Hippocampal formation (tissue), 2 donors: Measurements from ENCODE around the gene FHOD1.

Source experiments
- DNase-seq, 2 donors: peaks; one replicate each; lab custom pipeline; 2025; lab: John Stamatoyannopoulos, UW

FHOD1 gene

DNA sequence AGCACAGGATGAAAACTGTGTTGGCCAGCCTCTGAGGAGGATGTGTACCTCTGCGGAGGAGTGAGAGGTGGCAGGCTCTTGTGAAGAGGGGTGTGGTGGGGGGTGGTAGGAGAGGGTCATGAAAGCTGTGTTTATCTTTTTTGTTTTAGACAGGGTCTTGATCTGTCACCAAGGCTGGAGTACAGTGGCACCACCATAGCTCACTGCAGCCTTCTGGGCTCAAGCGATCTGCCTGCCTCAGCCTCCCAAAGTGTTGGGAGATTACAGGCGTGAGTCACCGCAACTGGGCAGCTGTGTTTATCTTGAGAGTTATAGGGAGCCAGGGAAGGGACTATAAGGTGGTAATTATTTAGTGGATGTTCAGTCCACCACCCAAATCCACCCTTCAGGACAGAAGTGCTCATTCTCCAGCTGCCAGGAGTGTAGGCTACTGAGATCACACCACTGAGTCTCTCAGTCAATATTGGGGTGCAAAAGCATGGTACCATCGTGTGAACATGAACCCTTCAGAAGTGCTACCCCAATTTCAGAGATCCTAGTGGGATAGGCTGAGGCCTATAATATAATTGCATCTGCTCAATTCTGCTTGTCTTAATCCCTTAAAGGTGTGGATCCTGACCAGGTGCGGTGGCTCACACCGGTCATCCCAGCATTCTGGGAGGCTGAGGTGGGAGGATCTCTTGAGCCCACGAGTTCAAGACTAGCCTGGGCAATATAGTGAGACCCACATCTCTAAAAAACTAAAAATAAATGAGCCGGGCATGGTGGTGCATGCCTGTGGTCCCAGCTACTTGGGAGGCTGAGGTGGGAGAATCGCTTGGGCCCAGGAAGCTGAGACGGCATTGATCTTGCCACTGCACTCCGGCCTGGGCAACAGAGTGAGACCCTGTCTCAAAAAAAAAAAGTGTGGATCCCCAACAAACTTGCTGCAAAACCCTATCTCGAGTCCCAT, 56.6 kb downstream of the FHOD1 start:
- DNase-seq: no peak

DNA sequence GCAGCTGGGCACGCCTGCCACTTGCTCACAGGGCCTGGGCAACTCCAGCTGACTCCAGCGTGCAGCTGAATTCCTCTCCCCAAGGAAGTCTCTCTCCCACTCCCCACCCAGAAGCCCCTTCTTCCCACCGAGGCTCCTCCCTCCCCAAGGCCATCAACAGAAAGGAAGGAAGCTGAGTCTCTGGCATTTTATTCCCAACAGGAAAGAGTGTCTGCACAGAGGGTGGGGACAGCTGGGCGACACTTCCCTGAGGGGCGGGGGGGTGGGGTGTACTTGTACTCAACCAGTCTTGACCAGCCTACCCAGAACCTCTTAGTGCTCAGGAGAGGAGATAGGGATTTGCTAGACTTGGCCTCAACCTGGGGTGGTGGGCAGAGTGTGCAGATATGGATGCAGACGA, 57.2 kb downstream of the FHOD1 start, which contains the start of gene EXOC3L1:
EXOC3L1 (minus strand) TSS at position 96 of the 400 bp plus-strand sequence. CDS start 460 bp downstream, outside the sequence.
- no peak for DNase-seq

DNA sequence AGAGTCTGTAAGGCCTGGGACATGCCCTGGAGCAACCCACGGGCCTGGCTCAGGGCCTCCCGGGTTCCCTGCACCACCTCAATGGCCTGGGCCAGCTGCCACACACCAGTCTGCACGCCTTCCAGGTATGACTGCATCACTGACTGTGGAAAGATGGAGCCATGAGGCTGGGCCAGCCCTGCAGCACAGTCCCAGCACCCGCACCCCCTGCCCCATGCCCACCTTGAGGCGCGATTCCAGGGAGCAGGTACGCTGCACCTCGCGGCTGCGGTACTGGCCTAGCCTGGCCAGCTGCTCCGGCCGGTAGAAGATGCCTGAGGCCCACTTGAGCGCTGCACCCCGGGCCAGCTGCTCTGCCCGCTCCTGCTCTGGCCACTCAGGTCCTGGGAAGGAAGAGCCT, 58.5 kb downstream of the FHOD1 start:
- DNase-seq: no peak

DNA sequence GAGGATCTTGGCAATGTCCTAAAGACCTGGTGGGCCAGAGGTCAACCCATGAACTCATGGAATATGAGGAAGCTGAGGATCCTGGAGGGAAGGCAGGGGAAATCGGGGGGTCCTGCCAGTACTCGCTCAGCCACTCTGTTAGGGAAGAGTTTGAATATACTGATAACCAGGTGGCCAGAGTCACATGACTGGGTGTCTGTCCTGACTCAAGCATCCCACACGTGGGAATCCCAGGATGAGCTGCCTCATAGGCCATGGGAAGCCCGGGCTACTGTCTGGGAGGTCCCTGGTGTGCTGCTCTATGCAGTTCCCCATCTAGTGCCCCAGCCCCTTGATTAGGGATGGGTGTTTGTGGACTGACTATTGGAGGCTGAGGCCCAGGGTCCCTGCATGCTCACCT, 59.0 kb downstream of the FHOD1 start:
- no peak for DNase-seq

DNA sequence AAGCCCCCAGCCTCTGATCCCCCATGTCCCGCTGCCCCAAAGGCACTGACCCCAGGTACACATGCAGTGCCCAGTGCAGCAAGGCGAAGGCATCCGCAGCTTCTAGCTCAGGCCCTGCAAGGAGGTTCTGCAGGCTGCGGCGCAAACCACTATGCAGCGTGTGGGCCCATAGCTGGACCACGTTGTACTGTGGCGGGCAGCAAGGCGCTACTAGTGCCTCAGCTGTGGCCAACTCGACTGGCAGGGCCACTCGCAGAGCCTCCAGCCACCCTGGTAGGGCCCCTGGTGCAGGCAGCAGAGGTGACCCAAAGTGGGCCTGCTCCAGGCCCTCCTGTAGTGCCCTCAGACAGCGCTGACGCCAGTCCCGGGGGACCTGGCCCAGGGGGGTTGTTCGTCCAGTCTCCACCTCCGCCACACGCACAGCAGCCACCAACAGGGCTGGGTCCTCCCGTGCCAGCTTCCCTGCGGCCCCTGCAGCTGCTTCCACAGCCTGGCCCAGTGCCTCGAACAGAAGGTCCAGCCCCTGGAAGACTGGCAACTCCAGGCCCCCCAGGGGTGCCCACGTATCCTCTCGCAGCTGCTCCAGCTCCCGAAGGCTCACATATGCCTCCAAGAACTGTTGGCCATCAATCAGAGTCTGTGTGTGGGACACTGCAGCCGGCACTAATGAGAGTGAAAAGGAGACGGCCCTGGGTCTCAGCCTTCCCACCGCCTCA, 59.9 kb downstream of the FHOD1 start:
- DNase-seq: no peak

DNA sequence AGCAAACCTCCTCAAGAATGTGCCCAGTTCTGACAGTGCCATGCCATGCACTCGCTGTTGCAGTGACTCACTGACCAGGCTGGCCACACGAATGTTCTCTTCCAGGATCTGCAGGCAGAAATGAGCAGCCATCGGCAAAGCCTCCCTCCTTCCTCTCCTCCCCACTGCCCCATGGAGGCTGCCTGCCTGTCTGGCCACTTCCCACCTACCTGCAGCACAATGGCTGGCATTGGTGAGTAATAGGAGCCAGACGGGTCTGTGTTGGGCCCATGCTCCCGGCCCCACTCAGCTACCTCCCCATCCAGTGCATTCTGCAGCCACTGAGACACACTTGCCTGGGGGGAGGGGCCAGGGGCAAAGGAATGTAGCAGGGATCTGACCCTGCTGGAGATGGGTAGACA, 60.7 kb downstream of the FHOD1 start:
- DNase-seq: no peak

DNA sequence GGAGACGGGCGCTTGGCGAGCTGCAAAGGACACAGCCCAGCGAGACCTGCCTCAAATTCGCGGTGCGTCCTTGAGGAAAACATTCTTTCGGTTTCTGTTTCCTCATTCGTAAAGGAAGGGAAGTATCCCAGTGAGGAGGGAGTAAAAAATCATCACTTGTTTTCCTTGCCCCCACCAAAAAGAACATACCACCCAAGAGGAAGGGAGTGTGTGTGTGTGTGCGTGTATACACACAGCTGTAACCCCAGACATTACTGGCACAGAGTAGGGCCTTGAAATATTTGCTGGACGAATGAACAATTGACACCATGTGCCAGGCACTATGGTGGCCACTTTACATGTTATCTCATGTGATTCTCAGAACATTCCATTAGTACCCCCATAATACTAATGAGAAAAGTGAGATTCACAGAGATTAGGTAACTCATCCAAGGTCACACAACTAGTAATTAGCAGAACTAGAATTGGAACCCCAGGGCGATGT, 61.6 kb downstream of the FHOD1 start:
- no peak for DNase-seq

DNA sequence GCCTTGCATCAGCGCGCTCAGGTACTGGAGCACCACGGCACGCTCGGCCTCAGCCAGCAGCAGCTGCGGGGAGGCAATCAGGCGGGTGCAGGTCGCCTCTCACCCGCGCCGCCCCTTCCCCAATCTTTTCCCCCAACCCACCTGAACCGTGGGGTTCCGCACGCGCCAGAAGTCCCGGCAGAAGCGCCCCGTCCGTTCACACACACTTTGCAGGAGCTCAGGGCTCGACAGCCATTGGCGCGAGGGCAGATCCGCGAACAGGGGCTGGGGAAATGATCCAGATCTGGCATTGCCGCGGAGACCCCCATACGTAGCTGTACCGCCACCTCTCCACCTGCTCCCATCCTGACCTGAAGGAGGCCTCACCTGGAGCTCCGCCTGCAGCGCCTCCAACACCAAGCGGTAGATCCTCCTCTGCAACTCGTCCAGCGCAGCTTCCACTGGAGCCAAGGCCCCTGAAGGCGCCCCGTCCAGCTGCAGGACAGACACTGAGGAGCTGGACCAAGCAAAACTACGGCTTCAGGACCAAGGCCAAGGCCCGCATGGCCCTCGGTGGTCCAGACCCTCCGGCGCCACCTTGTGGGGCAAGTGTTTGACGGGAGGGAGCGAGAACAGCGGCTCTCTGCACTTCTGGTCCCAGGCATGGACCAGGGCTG, 62.2 kb downstream of the FHOD1 start:
- peak; percentile 51 to 78 for DNase-seq

DNA sequence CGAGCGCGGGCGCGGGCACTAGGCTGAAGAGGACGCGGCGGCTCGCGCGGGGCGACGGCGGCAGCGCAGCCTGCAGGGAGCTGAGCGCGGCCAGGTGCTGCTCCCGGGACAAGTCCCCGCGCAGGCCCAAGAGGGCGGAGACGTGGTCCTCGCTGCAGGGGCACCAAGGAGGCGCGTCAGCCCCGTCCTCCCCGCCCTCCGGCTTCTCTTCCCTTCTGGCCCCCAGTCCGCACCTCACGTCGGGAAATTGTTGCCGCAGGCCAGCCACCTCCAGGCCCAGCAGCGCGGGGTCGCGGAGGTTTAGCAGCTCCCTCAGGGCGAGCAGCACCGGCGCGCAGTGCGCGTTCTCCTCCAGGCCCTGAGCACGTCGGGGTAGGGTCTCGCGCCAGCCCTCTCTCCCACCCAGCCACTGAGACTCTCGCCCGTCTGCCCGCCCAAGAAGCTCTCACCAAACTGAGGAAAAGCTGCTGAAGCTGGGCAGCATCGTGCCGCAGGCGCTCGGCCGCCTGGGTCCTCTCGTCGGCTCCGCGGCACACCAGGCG, 62.8 kb downstream of the FHOD1 start:
- DNase-seq: no peak

DNA sequence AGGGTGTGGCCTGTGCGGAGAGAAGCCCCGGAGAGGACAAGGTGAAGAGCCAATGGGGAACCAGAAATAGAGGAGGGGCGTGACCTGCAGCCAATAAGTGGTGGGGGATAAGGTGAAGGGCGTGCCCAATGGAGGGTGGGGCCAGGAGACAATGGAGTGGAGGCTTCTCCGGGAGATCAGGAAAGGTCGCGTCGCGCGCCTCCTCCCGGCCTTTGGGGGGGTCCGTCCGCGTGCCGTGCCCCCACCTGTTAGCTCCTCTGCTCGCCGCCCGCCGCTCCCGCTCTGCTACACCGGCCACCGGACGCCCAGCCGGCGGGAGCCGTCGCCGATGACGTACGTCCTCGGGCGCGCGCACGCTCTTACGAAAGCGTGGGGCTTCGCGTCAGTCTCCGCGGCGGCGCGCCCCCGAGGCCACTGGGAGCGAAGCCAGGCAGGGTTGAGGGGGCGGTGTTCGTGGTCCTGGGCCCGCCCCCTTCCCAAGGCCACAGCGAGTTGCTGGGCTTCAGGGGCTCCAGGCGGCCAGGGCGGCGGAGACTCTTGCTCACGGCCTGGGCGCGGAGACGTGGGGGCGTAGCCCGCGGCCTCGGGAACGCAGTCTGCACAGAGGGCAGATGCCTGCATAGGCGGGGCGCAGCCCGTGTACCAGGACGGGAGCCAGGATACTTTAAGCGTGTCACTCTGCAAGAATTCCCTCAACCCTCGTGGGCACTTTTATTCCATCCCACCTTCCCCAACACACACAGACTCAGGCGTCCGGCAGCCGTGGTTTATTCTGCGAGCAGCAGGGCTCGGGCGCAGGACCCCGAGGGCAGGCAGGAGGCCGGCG, 63.4 kb downstream of the FHOD1 start, which contains the start of gene MATCAP1:
MATCAP1 (minus strand) TSS at position 337 of the 826 bp plus-strand sequence. CDS start 3,353 bp downstream, outside the sequence.
- DNase-seq: peak; percentile 93 to 98

DNA sequence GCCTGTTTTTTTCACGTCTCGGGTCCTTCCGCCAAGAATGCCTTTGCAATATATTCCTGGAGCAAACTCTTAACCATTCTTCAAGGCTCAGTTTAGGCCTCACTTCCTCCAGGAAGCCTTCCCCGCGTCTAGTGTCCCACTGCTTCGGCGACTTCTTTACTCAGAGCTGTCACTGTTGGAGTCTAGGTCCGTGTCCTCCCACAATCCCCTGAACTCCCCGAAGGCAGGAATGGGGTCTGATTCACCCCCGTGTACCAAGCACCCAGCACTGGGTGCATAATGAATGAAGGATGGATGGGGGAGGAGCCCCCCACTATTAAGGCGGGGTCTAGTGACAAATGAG, 64.0 kb downstream of the FHOD1 start:
- no peak for DNase-seq

DNA sequence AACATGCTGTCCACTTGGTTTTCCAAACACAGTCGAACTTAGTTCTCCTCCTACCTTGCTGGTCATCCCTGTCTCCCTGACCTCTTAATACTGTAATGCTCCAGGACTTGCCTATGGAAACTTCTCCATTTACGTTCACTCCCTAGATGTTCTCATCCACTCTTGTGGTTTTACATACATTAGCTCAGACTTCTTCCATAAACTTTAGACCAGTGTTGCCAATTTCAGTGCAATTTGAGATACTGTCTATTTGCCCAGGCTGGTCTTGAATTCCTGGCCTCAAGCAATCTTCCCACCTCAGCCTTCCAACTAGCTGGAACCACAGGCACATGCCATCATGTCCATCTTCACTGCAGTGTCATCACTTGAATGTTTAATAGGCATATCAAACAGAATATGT, 65.0 kb downstream of the FHOD1 start:
- no peak for DNase-seq

DNA sequence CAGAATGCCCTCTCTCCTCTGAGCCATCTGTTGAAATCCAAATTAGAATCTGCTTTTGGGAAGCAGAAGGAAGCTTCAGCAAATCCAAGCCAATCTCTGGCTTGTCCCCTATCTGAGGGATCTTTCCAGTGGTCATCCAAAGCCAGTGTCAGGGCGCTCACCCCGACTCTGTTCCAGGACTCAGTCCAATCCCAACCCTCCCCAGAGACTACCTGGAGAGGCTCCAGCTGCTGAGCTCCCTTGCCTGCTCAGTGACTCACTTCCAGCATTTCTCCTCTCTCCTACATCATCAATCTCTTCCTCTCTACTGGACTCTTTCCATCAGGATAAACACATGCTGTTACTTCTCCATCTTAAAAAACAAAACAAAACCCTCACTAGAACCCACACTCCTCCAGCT, 65.9 kb downstream of the FHOD1 start:
- no peak for DNase-seq

DNA sequence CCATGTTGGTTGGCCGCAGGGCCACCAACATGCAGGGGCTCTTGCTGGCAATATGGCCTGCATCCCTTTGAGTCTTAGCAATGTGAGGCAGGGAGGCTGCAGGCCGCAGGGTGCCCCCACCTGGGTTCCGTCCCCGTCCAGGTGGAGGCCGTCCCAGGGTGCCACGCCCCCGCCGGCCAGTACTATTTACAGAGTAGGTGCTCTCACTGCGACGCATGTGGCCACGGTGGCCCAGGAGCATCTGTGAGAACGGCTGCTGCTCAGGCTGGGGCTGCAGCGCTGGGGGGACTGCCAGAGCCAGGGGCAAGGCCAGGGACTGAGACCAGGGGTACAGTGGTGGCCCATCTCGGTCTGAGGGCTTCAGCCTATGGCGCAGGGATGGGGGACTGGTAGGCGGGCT, 67.1 kb downstream of the FHOD1 start:
- no peak for DNase-seq

DNA sequence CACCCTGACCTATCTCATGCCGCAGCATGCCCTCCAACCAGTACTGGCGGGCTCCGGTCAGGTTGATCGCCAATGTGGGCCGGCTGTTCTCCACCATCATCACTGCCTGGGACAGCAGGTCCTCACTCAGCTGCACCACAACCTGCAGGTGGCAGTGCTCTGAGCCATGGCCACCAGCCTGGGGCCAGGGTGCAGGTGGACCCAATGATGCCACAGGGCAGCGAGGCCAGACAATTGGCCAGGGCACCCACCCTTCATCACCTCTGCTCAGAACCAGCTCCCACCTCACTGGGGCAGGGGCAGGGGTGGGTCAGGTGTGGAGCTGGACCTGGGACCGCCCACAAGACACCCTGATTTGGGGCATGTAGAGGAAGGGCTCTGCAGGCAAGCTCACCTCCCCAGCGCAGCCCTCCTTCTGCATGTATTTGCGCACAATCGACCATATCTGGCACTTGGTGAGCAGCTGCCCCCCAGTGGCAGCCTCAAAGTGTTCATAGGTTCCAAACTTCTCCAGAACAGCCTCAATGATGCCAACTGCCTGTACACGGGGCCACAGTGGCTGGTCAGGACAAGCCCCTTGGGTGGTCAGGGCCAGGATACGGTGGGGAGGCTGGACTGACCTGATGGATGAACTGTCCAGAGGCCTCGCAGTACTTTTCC, 67.7 kb downstream of the FHOD1 start:
- DNase-seq: no peak
